BE2C (cell line): ENCODE data around the gene F11.
"Not testable (repeated sequence)": the region's sequence is repeated elsewhere in the genome, so short reads cannot be mapped to it uniquely, and the experiment has no call there.

Experiments used
- DNase-seq: peaks from one replicate; pipeline ENCODE4 v3.0.0-alpha.2; 2020
- H3K27me3 ChIP-seq: fragments of 250-450 bp; sonication (Bioruptor Pico); 2 replicates; pipeline ENCODE4 v1.5.1; 2020; ENCODE audit warnings: mild to moderate bottlenecking
- H3K36me3 ChIP-seq: fragments of 250-450 bp; sonication (Bioruptor Pico); 2 replicates; pipeline ENCODE4 v1.5.1; 2020; ENCODE audit warnings: mild to moderate bottlenecking
- H3K4me1 ChIP-seq: fragments of 250-450 bp; sonication (Bioruptor Pico); 2 replicates; pipeline ENCODE4 v1.5.1; 2020
- H3K4me3 ChIP-seq: 2 replicates; pipeline ENCODE4 v1.5.1; 2011; ENCODE audit warnings: low read depth, low read length
- H3K9me3 ChIP-seq: fragments of 250-450 bp; sonication (Bioruptor Pico); 2 replicates; pipeline ENCODE4 v1.5.1; 2020
- TF ChIP-seq, protein P1 (sequence below): IDR thresholded peaks from 2 replicates; pipeline ENCODE4 v1.5.1; 2012; ENCODE audit warnings: mild to moderate bottlenecking, low read depth, low read length

Gene F11

DNA sequence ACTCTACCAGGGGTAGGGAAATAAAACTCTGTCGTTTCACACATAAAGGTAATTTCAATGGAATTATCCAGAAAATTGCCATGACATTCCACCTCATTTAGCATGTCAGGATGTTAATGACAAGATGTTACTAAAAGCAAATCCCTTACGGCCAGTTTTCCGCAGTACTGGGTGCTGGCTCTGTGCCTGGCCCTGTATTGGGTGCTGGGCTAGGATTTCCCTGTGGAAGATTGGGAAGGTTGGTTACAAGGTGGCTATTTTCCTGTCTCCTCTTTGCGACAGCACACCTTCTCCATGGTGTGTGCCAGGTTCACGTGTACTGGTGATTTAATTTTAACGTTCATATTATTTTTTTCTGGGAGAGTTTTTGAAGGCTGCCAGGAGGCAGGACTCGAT, 25.5 kb upstream of the F11 start:
- TF ChIP-seq, protein P1, sequence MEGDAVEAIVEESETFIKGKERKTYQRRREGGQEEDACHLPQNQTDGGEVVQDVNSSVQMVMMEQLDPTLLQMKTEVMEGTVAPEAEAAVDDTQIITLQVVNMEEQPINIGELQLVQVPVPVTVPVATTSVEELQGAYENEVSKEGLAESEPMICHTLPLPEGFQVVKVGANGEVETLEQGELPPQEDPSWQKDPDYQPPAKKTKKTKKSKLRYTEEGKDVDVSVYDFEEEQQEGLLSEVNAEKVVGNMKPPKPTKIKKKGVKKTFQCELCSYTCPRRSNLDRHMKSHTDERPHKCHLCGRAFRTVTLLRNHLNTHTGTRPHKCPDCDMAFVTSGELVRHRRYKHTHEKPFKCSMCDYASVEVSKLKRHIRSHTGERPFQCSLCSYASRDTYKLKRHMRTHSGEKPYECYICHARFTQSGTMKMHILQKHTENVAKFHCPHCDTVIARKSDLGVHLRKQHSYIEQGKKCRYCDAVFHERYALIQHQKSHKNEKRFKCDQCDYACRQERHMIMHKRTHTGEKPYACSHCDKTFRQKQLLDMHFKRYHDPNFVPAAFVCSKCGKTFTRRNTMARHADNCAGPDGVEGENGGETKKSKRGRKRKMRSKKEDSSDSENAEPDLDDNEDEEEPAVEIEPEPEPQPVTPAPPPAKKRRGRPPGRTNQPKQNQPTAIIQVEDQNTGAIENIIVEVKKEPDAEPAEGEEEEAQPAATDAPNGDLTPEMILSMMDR = no peak
- no peaks in the 10 kb centered on the region for H3K36me3 ChIP-seq
- no peak for DNase-seq
- H3K9me3 ChIP-seq = no peaks in the 10 kb centered on the region
- no peaks in the 10 kb centered on the region for H3K4me1 ChIP-seq
- no peak overlapping the region for H3K4me3 ChIP-seq
- no peaks in the 10 kb centered on the region for H3K27me3 ChIP-seq

- H3K4me1 ChIP-seq = no peaks in the 10 kb centered on the region
These were observed 25.0 kb upstream of the F11 start for GRCh38 chr4:186240848-186241491.

DNA sequence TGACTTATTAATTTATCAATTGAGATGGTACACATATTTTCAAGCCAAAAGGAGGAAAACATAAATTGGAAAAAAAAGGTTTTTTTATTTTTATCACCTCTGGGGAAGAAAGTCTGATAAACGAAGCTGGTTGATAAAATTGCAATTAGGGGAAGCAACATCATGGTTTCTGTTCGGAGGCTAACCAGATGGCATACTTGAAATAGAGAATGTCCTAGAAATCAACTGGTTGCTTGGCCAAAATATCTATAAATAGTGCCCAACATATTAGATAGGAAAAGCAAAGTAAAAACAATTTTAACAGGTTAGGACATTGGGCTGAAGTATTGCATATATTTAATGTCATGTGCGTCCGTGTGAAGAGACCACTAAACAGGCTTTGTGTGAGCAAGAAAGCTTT, 24.4 kb upstream of the F11 start:
- TF ChIP-seq, protein P1 = no peak
- Histone ChIP-seq H3K36me3 (no peaks in the 10 kb centered on the region), H3K4me3 (no peak overlapping the region), H3K4me1 (no peaks in the 10 kb centered on the region), H3K9me3 (no peaks in the 10 kb centered on the region), H3K27me3 (no peaks in the 10 kb centered on the region)
- DNase-seq = no peak

More at GRCh38 chr4:186240848-186241491, 25.0 kb upstream of the F11 start:
- Histone ChIP-seq H3K36me3 (no peaks in the 10 kb centered on the region), H3K9me3 (no peaks in the 10 kb centered on the region), H3K4me3 (no peak overlapping the region), H3K27me3 (no peaks in the 10 kb centered on the region)
- TF ChIP-seq, protein P1 = no peak
- no peak for DNase-seq

GRCh38 chr4:186242031-186242430, 24.0 kb upstream of the F11 start:
- H3K36me3 ChIP-seq, H3K9me3 ChIP-seq, H3K4me1 ChIP-seq, H3K4me3 ChIP-seq, H3K27me3 ChIP-seq, DNase-seq: not testable (repeated sequence)

DNA sequence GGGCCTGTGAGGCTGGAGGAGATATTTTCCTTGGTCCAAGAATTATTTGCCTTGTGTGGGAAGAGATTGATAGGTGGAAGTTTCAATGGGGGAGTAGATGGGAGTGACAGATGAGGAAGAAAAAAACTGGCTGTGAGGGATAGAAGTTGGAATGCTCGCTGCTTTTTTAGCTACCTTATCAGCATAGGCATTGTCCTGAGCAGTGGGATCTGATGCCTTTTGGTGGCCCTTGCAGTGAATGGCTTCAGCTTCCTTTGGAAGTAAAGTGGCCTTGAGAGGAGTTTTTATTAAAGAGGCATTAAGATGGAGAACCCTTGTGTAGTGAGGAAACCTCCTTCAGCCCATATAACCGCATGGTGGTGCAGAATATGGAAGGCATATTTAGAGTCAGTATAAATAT, 22.7 kb upstream of the F11 start:
- TF ChIP-seq, protein P1 = no peak
- Histone ChIP-seq H3K27me3 (no peaks in the 10 kb centered on the region), H3K9me3 (no peaks in the 10 kb centered on the region), H3K4me3 (no peak overlapping the region), H3K36me3 (no peaks in the 10 kb centered on the region), H3K4me1 (no peaks in the 10 kb centered on the region)
- no peak for DNase-seq

GRCh38 chr4:186244835-186245234, 21.2 kb upstream of the F11 start:
- H3K4me1 ChIP-seq = no peaks in the 10 kb centered on the region

DNA sequence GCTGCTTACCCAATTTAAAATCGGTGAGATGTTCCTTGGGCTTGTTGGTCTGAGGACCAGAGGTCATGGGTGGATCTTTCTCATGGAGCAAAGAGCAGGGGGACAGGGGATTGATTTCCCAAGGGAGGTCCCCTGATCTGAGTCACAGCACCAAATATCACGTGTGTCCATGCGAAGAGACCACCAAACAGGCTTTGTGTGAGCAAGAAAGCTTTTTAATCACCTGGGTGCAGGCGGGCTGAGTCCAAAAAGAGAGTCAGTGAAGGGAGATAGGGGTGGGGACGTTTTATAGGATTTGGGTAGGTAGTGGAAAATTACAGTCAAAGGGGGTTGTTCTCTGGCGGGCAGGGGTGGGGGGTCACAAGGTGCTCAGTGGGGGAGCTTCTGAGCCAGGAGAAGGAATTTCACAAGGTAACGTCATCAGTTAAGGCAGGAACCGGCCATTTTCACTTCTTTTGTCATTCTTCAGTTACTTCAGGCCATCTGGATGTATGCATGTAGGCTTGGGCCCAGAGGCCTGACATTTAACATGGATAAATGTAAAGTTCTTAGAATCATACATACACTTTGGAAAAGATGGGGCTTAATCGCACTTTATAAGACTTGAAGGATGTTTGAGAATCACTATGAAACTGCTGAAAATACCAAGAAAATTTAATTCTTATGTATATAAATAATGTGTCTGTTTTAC, 18.8 kb upstream of the F11 start:
- not testable (repeated sequence) for H3K36me3 ChIP-seq, H3K4me3 ChIP-seq, H3K4me1 ChIP-seq, H3K27me3 ChIP-seq, H3K9me3 ChIP-seq, DNase-seq

More at GRCh38 chr4:186244835-186245234, 21.2 kb upstream of the F11 start:
- TF ChIP-seq, protein P1 = no peak
- H3K9me3 ChIP-seq = no peaks in the 10 kb centered on the region
- no peaks in the 10 kb centered on the region for H3K36me3 ChIP-seq
- no peaks in the 10 kb centered on the region for H3K27me3 ChIP-seq
- no peak for DNase-seq
- H3K4me3 ChIP-seq = no peak overlapping the region
